GM18909 (cell line): ENCODE measurements around the gene LY6G6D.
A peak's percentile ranks its signal among the peaks of the same experiment; 100 is the strongest.

ENCODE experiments used
- ATAC-seq: cut with Tn5 transposase; IDR thresholded peaks from one replicate; pipeline ENCODE4 v1.9.1; 2021; ENCODE audit warnings: mild to moderate bottlenecking; ENCODE audit not compliant: unreplicated experiment, poor library complexity

The LY6G6D gene, protein sequence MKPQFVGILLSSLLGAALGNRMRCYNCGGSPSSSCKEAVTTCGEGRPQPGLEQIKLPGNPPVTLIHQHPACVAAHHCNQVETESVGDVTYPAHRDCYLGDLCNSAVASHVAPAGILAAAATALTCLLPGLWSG

DNA sequence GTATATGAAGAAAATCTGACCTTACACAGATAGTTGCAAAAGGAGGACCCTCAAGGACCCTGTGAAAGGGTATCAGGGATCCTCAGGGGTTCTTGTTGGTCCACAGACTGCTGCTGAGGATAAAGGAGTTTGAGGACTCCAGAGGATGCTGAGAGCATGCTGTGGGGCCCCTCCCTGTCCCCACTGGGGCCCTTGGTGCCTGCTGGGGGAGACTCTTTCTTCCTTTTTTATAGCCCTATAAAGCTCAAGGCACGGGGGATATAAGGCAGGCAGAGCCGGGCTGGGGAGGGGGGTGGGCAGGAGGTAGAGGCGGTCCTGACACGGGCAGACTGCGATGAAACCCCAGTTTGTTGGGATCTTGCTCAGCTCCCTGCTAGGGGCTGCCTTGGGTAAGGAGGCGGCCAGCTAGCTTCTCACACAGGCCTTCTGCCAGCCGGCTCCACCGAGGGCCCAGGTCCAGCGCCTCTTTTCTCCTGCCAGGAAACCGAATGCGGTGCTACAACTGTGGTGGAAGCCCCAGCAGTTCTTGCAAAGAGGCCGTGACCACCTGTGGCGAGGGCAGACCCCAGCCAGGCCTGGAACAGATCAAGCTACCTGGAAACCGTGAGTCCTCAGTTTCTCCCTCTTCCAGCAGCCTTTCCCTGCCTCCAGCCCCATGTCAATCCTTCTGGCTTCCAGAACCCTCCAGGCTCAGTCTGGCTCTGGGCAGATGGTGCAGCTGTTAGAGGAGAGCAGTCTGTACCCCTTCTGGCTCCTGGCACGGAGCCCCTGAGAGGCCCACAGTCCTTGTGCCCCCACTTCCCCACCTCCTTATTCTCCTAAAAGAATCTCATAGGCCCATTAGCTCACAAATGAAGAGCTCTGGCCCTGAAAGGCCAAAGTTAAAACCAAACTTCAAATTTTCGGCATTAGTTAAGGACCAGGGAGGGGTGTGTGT, at the start of gene LY6G6D:
LY6G6D (plus strand) TSS at position 327 of the 937 bp plus-strand sequence; CDS start at position 335, 8 bp downstream.
- no peak for ATAC-seq

- ATAC-seq: peak; percentile 79
These were observed 49.4 kb upstream of the LY6G6D start, which contains the start of gene CSNK2B for GRCh38 chr6:31665501-31666336. Gene CSNK2B (plus strand): TSS chr6:31666080. CDS start chr6:31666832, 752 bp downstream.

GRCh38 chr6:31666337-31666965, 48.7 kb upstream of the LY6G6D start:
- no peak for ATAC-seq

- ATAC-seq: no peak
These were observed 45.5 kb upstream of the LY6G6D start, which contains the start of gene LY6G5B for GRCh38 chr6:31669676-31670075. Gene LY6G5B (plus strand): TSS chr6:31669976. CDS start chr6:31670951, 975 bp downstream.

DNA sequence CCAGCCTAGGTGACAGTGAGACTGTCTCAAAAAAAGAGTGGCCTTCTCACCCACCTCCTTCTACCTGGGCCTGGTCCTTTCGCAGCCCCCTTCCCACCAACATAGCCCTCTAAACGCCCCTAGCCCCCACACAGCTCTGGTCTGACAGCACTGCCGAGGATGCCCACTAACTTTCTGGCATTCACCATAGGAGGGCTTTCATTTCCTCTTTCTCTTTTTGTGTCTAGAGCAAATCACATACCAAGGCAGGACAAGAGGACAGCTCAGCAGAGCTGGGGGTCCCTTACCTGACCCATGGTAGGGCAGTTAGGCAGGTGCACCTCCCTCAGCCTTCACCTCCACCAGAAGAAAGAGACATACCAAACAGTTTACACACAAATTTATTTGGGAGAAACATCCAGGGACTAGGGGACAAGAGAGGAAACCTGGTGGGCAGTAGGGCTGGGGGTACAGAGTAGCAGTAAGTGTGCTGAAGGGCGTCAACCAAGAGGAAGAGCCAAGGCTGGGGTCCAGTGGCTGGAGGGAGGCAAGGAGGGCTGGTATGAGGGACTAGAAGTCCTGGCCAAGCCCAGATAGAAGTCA, 38.7 kb upstream of the LY6G6D start:
- ATAC-seq: no peak

DNA sequence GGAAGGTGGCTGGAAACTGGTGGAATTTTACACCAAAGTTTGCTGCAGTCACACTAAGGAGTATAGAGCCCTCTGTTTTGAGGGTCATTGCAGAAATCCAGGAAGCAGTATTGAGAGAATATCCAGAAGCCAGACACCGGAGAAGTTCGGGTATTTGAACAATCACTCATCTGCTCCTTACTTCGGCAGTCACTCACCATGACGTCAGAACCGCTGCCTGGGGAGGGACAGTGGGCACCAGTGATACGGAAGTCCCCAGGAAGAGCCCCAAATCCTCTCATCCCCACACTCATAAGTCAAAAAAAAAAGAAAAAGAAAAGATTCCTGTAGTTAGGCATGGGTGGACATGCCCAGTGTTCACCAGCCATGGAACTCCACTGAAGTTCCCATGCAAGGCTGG, 38.2 kb upstream of the LY6G6D start:
- no peak for ATAC-seq

- no peak for ATAC-seq
These were observed 37.2 kb upstream of the LY6G6D start for GRCh38 chr6:31677955-31678354.

- ATAC-seq: no peak
These were observed 34.7 kb upstream of the LY6G6D start, which contains the start of gene LY6G5C for GRCh38 chr6:31680226-31681134. Gene LY6G5C (minus strand): TSS chr6:31681067. CDS start chr6:31680373, 694 bp downstream.

DNA sequence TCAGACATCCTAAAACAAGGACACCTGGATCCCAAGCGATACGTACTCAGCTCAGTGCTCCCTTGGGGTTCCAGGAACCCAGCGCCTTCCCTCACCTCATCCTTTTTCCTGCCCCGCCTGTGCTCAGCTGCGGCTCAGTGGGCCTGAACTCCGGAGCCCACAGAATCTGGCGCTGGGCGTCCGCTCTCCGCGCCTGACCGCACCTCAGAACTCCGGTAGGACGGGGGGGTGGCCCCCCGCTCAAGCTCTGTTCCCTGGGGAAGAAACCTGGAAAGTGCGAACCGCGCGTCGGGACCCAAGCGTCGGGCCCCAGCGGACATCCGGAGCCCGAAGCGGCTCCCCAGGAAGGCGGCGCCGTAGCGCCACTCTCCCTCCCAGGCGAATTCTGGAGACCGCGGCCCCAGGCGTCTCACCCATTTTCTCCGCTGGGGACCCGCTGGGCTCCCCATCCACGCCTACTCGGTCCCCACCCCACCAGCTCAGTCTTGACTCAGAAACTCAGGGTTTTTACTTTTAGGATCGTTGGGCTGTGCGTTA, 33.9 kb upstream of the LY6G6D start:
- ATAC-seq: no peak

DNA sequence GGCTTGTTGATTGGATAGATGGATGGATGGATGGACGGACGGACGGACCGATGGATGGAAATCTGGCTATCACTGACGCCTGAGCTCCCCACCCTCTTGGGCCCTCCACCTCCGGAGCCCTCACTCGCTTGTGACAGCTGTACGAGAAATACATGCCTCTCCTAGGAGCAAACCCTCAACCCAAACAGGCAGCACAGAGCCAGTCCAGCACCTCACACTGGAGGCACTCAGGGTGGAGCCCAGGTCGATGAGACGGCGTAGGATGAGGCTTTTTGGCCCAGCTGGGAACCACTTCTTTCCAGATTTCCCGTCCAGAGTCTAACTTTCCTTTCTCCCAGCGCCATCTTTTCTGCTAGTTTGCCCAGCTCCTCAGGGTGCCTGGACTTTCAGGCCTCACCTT, 31.6 kb upstream of the LY6G6D start:
- no peak for ATAC-seq

- no peak for ATAC-seq
These were observed 28.7 kb upstream of the LY6G6D start for GRCh38 chr6:31686483-31686882.

DNA sequence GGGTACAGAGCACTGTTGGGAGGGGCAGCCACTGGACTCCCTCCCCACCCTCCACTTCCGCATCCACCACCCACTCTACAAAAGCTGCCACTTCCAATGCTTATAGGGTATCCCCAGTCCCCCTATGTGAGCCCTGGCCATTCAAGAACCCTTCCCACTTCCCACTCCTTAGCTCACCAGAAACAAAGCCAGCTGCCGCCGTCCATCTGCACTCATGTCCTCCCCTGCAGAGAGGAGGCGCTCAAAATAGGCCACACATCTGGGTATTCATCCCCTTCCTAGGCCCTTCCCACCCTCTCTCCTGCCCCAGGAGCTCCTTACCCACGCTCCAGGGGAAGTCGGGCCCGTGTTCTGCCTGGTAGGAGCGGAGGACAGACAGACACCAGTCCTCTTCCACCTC, 27.8 kb upstream of the LY6G6D start:
- no peak for ATAC-seq

DNA sequence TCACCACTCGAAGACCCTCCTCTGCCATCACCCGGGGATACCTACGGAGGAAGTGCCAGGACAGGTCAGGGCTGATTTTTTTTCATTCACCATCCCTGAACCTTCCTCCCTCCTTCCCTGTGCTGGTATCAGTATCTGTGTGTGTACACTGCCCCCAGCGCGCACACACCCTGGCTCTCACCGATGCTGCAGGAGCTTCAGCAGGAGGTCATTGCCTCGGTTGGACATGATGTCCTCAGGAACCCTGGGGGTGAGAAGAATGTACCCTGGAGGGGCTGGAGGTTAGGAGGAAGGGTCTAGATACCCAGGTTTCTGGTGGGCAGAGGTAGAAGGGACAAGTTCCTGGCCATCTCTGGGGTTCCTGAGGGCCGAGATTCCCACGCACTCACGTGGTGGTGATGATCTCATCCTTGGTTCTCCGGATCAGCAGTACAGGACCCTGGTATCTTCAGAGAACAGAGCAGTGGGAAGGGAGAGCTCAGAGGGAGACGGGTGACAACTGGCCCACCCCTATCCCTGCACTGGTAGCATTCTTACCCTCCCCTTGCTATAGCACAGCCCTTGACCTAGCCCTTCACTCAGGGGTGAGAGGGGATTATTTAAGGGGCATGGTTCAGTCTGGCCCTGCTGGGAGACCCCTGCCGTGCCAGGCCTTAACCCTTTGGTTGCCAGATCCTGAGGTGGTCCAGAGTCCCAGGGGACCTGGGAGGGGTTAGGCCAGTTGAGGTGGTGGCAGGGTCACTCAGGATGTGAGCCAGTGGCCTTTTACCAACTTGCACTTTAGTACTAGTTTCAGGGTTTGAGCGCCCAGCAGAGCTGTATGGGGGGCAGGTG, 27.1 kb upstream of the LY6G6D start:
- ATAC-seq: no peak

- no peak for ATAC-seq
These were observed 25.7 kb upstream of the LY6G6D start for GRCh38 chr6:31689249-31690110.

GRCh38 chr6:31690231-31691077, 24.7 kb upstream of the LY6G6D start:
- no peak for ATAC-seq

- no peak for ATAC-seq
These were observed 24.1 kb upstream of the LY6G6D start for GRCh38 chr6:31691078-31691463.
